Muscle layer of colon (tissue), 2 donors: ENCODE measurements around the gene B4GALT2.

Experiments
- H3K27ac ChIP-seq: one replicate; pipeline ENCODE4 v1.7.0; 2013; ENCODE audit warnings: low read depth, mild to moderate bottlenecking, low read length, moderate library complexity
- H3K27me3 ChIP-seq, 2 donors: one replicate each; pipeline ENCODE4 v1.7.0; 2013; ENCODE audit warnings: low read length in 2 of 2, mild to moderate bottlenecking in 2 of 2; ENCODE audit not compliant: insufficient read depth in 2 of 2, control insufficient read depth in 1 of 2
- H3K36me3 ChIP-seq: one replicate; pipeline ENCODE4 v1.7.0; 2013; ENCODE audit warnings: mild to moderate bottlenecking, low read length; ENCODE audit not compliant: insufficient read depth
- H3K4me1 ChIP-seq: one replicate; pipeline ENCODE4 v1.7.0; 2013; ENCODE audit warnings: mild to moderate bottlenecking, low read length; ENCODE audit not compliant: insufficient read depth
- H3K4me3 ChIP-seq, 2 donors: one replicate each; pipeline ENCODE4 v1.7.0; 2013; ENCODE audit warnings: low read length in 2 of 2, low read depth in 1 of 2, mild to moderate bottlenecking in 1 of 2, moderate library complexity in 1 of 2
- H3K9ac ChIP-seq: one replicate; pipeline ENCODE4 v1.7.0; 2013; ENCODE audit warnings: low read length
- H3K9me3 ChIP-seq: one replicate; pipeline ENCODE4 v1.7.0; 2013; ENCODE audit warnings: mild to moderate bottlenecking, low read length
- donor health status: abdominal sarcoma.
- donor health status: Adenocarcinoma of cecum.

The B4GALT2 gene

DNA sequence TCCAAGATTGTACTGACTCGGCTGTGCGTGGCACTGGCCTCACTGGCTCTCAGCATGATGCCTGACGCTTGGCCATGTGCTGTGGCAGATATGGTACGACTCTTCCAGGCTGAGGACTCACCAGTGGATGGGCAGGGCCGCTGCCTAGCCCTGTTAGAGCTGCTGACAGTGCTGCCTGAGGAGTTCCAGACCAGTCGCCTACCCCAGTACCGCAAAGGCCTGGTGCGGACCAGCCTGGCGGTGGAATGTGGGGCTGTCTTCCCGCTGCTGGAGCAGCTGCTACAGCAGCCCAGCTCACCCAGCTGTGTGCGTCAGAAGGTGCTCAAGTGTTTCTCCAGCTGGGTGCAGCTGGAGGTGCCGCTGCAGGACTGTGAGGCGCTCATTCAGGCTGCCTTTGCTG is 29.3 kb upstream of the B4GALT2 start:
- no peak overlapping the region for H3K9ac ChIP-seq
- no peak overlapping the region for H3K27ac ChIP-seq
- no peaks in the 10 kb centered on the region for H3K27me3 ChIP-seq
- peaks cover 7% of the 10 kb centered on the region for H3K36me3 ChIP-seq
- no peak overlapping the region for H3K4me3 ChIP-seq
- H3K4me1 ChIP-seq = peaks cover 20% of the 10 kb centered on the region
- H3K9me3 ChIP-seq = no peaks in the 10 kb centered on the region

- Histone ChIP-seq H3K4me3 (no peak overlapping the region), H3K9me3 (no peaks in the 10 kb centered on the region), H3K4me1 (peaks cover 16% of the 10 kb centered on the region), H3K36me3 (peaks cover 7% of the 10 kb centered on the region), H3K27me3 (no peaks in the 10 kb centered on the region), H3K27ac (no peak overlapping the region), H3K9ac (no peak overlapping the region)
These were observed 27.7 kb upstream of the B4GALT2 start for GRCh38 chr1:43951021-43951985.

GRCh38 chr1:43952731-43953346 is 26.2 kb upstream of the B4GALT2 start:
- no peak overlapping the region for H3K27ac ChIP-seq
- no peak overlapping the region for H3K4me3 ChIP-seq
- peaks cover 23% of the 10 kb centered on the region for H3K36me3 ChIP-seq
- peaks cover 11% of the 10 kb centered on the region for H3K4me1 ChIP-seq
- H3K27me3 ChIP-seq = no peaks in the 10 kb centered on the region
- no peaks in the 10 kb centered on the region for H3K9me3 ChIP-seq
- H3K9ac ChIP-seq = no peak overlapping the region

- Histone ChIP-seq H3K4me3 (no peak overlapping the region), H3K9ac (no peak overlapping the region), H3K27me3 (no peaks in the 10 kb centered on the region), H3K27ac (no peak overlapping the region), H3K36me3 (peaks cover 28% of the 10 kb centered on the region), H3K4me1 (peaks cover 5% of the 10 kb centered on the region), H3K9me3 (no peaks in the 10 kb centered on the region)
These were observed 25.6 kb upstream of the B4GALT2 start for GRCh38 chr1:43953361-43953760.

DNA sequence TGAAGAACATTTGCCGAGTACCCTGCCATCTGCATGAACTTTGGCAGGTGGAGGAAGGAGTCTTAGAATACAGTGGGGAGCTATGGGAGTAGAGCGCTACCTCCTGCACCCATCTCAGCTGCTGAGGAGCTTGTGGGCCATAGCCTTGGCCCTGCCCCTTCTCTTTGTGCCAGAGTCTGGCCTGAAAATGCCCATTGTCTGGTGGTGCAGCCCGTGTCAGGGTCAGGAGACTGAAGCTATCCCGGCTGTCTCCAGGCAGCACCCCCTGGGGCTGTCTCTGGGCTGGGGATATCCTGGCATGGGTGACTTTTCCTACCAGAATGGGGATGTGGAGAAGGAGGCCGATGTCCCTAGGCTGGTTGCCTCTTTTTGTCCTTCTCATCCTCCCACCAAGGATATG is 25.0 kb upstream of the B4GALT2 start:
- Histone ChIP-seq H3K36me3 (peaks cover 35% of the 10 kb centered on the region), H3K9ac (no peak overlapping the region), H3K9me3 (no peaks in the 10 kb centered on the region), H3K4me1 (no peaks in the 10 kb centered on the region), H3K27ac (no peak overlapping the region), H3K4me3 (no peak overlapping the region), H3K27me3 (no peaks in the 10 kb centered on the region)

GRCh38 chr1:43956234-43956633 is 22.8 kb upstream of the B4GALT2 start:
- Histone ChIP-seq H3K36me3 (peaks cover 50% of the 10 kb centered on the region), H3K4me1 (no peaks in the 10 kb centered on the region), H3K4me3 (no peak overlapping the region), H3K9ac (no peak overlapping the region), H3K27me3 (no peaks in the 10 kb centered on the region), H3K27ac (no peak overlapping the region), H3K9me3 (no peaks in the 10 kb centered on the region)

DNA sequence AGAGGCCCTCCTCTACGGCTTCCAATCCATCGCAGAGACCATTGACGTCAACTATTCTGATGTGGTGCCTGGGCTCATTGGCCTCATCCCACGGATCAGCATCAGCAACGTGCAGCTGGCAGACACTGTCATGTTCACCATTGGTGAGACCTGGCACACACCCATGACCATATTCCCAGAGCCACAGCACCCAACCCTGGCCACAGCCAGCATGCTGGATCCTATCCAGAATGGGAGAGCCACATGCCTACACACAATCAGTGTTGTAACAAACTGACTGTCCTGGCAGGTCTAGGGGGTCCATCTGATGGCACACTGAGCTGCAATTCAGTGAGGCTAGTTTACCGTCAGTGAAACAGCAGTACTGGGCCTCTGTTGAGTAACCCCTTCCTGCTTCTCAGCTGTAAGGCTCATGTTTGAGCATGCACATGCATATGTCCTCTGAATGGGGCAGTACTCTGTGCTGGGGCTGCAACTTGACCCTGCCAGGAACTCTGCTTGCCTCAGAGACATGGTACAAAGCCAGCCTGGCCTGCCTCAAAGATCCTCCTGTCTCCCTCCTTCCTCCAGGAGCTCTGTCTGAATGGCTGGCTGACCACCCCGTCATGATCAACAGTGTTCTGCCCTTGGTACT is 21.5 kb upstream of the B4GALT2 start:
- Histone ChIP-seq H3K9ac (no peak overlapping the region), H3K36me3 (peaks cover 60% of the 10 kb centered on the region)

DNA sequence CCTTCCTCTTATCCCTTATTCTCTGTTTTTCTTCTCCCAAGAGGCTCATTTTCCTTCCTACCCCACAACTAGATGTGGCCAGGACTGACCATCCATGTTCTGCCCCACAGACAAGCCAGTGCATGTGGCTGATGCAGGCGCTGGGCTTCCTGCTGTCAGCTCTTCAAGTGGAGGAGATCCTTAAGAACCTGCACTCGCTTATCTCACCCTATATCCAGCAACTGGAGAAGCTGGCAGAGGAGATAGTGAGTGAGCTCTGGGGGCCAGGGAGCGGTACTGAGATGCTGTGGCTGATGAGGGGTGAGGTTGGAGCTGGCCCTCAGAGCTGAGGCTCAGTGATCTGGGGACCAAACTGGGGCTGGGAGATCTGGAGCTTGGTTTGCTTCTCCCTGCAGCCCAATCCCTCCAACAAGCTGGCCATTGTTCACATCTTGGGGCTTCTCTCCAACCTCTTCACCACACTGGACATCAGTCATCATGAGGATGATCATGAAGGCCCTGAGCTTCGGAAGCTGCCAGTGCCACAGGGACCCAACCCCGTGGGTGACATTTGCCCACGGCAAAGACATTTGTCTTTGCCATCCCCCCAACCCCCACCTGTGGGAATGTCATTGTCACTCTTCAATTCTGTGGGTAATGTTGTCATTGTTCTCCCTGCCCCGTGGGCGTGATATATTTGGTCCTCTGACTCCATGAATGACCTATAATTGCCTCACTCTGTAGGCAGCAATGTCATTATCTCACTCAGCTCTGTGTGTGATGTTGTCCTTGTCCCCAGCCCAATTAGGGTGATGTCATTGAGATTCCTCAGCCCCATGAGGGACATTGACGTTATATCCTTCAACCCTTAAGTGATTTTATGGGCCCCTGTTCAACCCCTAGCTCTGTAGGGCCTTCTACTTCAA is 20.4 kb upstream of the B4GALT2 start:
- H3K4me3 ChIP-seq = no peak overlapping the region
- H3K27ac ChIP-seq = no peak overlapping the region
- H3K4me1 ChIP-seq = no peaks in the 10 kb centered on the region
- H3K36me3 ChIP-seq = peaks cover 71% of the 10 kb centered on the region
- H3K9me3 ChIP-seq = no peaks in the 10 kb centered on the region
- H3K27me3 ChIP-seq = no peaks in the 10 kb centered on the region
- H3K9ac ChIP-seq = no peak overlapping the region

More for the DNA sequence above, 21.5 kb upstream of the B4GALT2 start:
- no peak overlapping the region for H3K27ac ChIP-seq
- no peaks in the 10 kb centered on the region for H3K4me1 ChIP-seq
- no peaks in the 10 kb centered on the region for H3K9me3 ChIP-seq
- H3K27me3 ChIP-seq = no peaks in the 10 kb centered on the region
- no peak overlapping the region for H3K4me3 ChIP-seq

DNA sequence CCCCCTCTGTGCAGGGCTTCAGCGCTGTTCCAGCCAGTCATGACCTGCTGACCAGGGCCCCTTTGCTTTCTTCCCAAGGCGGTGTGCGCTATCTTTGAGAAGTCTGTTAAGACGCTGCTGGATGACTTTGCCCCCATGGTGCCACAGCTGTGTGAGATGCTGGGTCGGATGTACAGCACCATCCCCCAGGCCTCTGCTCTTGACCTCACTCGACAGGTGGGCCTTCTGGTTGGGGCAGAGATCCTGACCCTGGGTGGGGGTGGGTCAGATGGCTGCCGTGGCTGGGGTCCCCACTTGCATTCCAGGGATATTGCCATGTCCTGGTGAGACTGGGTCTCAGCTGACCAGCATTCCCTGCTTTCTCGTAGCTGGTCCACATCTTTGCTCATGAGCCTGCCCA is 18.2 kb upstream of the B4GALT2 start:
- Histone ChIP-seq H3K4me3 (no peak overlapping the region), H3K9me3 (no peaks in the 10 kb centered on the region), H3K27ac (no peak overlapping the region), H3K9ac (no peak overlapping the region), H3K36me3 (peaks cover 80% of the 10 kb centered on the region), H3K4me1 (no peaks in the 10 kb centered on the region), H3K27me3 (no peaks in the 10 kb centered on the region)

DNA sequence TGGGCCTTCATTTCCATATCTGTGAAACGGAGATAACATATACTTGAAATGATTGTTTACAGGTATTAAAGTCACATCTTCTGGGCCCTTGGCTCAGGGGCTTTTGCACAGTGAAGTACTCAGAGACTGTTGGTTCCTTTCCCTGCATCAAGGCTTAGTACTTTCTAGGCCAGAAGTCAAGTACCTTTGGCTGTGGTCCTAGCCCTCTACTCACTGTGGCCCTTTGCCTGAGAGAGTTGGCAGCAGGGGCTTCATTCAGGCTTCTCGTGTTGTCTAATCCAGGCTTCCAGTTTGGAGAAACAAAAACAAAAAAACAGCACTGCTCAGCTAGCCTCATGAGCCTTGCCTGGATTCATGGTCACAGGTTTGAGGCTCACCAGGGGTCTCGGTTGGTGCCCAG is 17.3 kb upstream of the B4GALT2 start:
- no peak overlapping the region for H3K4me3 ChIP-seq
- H3K27ac ChIP-seq = no peak overlapping the region
- H3K36me3 ChIP-seq = peaks cover 76% of the 10 kb centered on the region
- H3K9ac ChIP-seq = no peak overlapping the region
- no peaks in the 10 kb centered on the region for H3K9me3 ChIP-seq
- no peaks in the 10 kb centered on the region for H3K27me3 ChIP-seq
- no peaks in the 10 kb centered on the region for H3K4me1 ChIP-seq

DNA sequence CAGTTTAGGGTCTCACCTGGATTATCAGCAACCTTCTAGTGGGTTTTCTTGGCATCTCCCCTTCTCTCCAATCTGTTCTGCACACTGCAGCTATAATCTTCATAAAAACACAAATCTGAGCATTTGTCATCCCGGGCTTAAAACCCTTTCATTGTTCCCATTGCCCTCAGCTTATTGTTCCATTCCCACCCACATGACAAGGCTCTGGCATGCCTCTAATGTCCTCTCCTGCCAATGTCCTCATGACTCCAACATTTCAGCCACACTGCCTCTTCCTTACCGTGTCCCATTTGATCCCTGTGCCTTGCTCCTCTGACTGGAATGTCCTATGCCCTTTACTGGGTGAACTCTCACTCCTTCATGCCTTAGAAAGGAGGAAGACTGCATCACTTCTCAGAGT is 16.7 kb upstream of the B4GALT2 start:
- Histone ChIP-seq H3K27me3 (no peaks in the 10 kb centered on the region), H3K9ac (no peak overlapping the region), H3K4me3 (no peak overlapping the region), H3K27ac (no peak overlapping the region), H3K4me1 (no peaks in the 10 kb centered on the region), H3K36me3 (peaks cover 70% of the 10 kb centered on the region), H3K9me3 (no peaks in the 10 kb centered on the region)
